NCI-H2227 (cell line): ENCODE data around the gene TRAPPC4.
"Not testable (repeated sequence)": the region's sequence is repeated elsewhere in the genome, so short reads cannot be mapped to it uniquely, and the experiment has no call there.

ENCODE experiments used
- DNase-seq: peaks from one replicate; lab custom pipeline; 2025; ENCODE audit not compliant: unreplicated experiment; lab: John Stamatoyannopoulos, UW

The TRAPPC4 gene

GRCh38 chr11:119012629-119013170 lies 5.9 kb upstream of the TRAPPC4 start:
- DNase-seq = no peak

GRCh38 chr11:119014209-119014924 lies 4.2 kb upstream of the TRAPPC4 start:
- no peak for DNase-seq

GRCh38 chr11:119015054-119015611 lies 3.4 kb upstream of the TRAPPC4 start:
- no peak for DNase-seq

- DNase-seq = no peak
Measured at GRCh38 chr11:119016216-119017009, 2.2 kb upstream of the TRAPPC4 start.

- DNase-seq = not testable (repeated sequence)
Measured at GRCh38 chr11:119017377-119017776, 1.2 kb upstream of the TRAPPC4 start.

- no peak for DNase-seq
Measured at GRCh38 chr11:119019996-119020395, 1.4 kb downstream of the TRAPPC4 start.

GRCh38 chr11:119021631-119022030 lies 3.1 kb downstream of the TRAPPC4 start:
- no peak for DNase-seq

GRCh38 chr11:119023741-119024140 lies 5.2 kb downstream of the TRAPPC4 start:
- DNase-seq = no peak

- DNase-seq = no peak
Measured at GRCh38 chr11:119024430-119025098, 6.0 kb downstream of the TRAPPC4 start.

GRCh38 chr11:119025099-119025473 lies 6.5 kb downstream of the TRAPPC4 start:
- DNase-seq = no peak

GRCh38 chr11:119025541-119025940 lies 7.0 kb downstream of the TRAPPC4 start:
- no peak for DNase-seq

GRCh38 chr11:119025978-119026766 lies 7.6 kb downstream of the TRAPPC4 start:
- no peak for DNase-seq

GRCh38 chr11:119026970-119027369 lies 8.4 kb downstream of the TRAPPC4 start:
- no peak for DNase-seq

GRCh38 chr11:119027561-119028345 lies 9.2 kb downstream of the TRAPPC4 start:
- no peak for DNase-seq

GRCh38 chr11:119028346-119029068 lies 9.9 kb downstream of the TRAPPC4 start:
- DNase-seq = no peak

- no peak for DNase-seq
Measured at GRCh38 chr11:119029069-119029339, 10.4 kb downstream of the TRAPPC4 start.

- peak; percentile 6 for DNase-seq
Measured at GRCh38 chr11:119029340-119030028, 10.9 kb downstream of the TRAPPC4 start.

GRCh38 chr11:119030029-119030328 lies 11.4 kb downstream of the TRAPPC4 start:
- no peak for DNase-seq
